ENCODE measurements around the gene CFAP45.

- TF ChIP-seq, protein P1, sequence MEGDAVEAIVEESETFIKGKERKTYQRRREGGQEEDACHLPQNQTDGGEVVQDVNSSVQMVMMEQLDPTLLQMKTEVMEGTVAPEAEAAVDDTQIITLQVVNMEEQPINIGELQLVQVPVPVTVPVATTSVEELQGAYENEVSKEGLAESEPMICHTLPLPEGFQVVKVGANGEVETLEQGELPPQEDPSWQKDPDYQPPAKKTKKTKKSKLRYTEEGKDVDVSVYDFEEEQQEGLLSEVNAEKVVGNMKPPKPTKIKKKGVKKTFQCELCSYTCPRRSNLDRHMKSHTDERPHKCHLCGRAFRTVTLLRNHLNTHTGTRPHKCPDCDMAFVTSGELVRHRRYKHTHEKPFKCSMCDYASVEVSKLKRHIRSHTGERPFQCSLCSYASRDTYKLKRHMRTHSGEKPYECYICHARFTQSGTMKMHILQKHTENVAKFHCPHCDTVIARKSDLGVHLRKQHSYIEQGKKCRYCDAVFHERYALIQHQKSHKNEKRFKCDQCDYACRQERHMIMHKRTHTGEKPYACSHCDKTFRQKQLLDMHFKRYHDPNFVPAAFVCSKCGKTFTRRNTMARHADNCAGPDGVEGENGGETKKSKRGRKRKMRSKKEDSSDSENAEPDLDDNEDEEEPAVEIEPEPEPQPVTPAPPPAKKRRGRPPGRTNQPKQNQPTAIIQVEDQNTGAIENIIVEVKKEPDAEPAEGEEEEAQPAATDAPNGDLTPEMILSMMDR (conservative IDR thresholded peaks at IDR 0.05; ENCODE audit: low read length): no peak
- TF ChIP-seq EZH2phosphoT487 (IDR thresholded peaks at IDR 0.05; ENCODE audit: borderline replicate concordance, low read depth, low read length): no peak
Observed at GRCh38 chr1:159929155-159930051, 29.4 kb upstream of the CFAP45 start.

Measured in OCI-LY7 (cell line).